ENCODE results near the gene DNAJC17. TPM values are rescaled to one million over a fixed set of nuclear protein-coding genes. Genes with fewer than 3 reads are reported as not detected.

Gene DNAJC17
- total RNA-seq, 3 donors from 2014 or later: 18.4 to 55.8 (median 24.3) TPM

DNA sequence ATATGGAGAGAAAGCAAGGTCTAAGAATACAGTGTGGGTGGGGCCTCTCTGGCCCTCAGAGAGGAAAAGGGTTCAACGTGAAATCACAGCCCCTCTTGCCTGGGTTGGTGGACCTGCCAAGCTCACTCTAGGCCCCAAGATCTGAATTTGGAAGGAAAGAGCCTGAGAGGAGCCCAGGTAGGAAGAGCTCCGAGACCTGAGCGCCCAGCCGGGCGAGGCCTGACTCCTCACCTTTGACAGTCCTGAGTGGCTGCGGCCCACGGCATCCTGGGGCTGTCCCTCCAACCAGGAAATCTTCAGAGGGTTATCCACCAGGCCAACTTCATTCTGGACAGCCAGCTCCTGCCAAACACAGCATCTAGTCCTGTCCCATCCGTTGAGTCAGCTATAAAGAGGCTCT, 33.8 kb downstream of the DNAJC17 start:
- no peaks in the 10 kb centered on the region for H3K9me3 ChIP-seq
- H3K4me3 ChIP-seq: no peak overlapping the region
- H3K4me1 ChIP-seq: peaks cover 9 to 12% of the 10 kb centered on the region in 2 donors
- H3K27me3 ChIP-seq: no peaks in the 10 kb centered on the region
- DNase-seq (ENCODE audit: low spot score in 2 of 2): no peak
- H3K36me3 ChIP-seq: no peaks in the 10 kb centered on the region
- peak overlapping the region in 1 of 2 donors; percentile 21 for H3K27ac ChIP-seq
- intact Hi-C loops (cut with DNase I; ENCODE audit: low total_unique reads): no loop called here
- TF ChIP-seq POLR2A (IDR thresholded peaks at IDR 0.05): no peak

DNA sequence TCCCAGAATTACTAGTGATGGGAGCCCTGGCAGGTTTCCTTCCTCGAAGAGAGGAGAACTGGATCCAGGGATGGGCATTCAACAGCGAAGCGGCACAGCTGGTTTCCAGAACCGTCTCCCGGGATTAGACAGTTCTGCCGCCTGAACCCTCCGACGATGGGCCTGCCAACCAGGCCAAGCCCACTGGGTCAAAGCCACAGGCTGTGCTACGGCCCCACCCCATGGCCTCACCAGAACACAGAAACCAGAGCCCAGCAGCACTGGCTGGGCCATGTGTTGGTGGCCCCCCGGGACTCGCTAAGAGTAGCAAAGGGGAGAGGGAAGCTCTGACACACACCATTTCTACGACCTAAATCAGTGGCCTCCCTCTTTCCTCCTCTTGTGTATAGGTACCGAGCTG, 35.3 kb downstream of the DNAJC17 start:
- H3K36me3 ChIP-seq: no peaks in the 10 kb centered on the region
- no peak for DNase-seq (ENCODE audit: low spot score in 2 of 2)
- intact Hi-C loops (cut with DNase I; ENCODE audit: low total_unique reads): no loop called here

DNA sequence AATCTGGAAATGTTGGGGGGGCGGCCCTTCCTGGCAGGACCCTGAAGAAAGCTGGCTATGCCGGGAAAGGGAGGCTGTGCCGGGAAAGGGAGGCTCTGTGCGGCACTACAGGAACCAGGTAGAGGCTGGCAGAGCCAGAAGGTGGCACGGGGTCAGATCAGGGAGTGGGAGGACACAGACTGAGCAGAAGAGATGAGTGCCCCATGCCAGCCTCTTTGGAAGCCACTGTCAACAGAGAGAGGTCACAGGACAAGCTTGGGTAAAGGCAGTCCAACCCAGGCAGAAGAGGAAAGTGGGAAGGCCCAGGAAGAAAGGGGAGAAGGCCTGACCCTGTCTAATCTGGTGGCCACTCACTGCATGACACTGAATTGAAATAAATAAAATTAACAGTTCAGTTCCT, 36.0 kb downstream of the DNAJC17 start:
- Histone ChIP-seq H3K27ac (peak overlapping the region; percentile 92 to 93), H3K4me1 (peaks cover 6 to 11% of the 10 kb centered on the region in 2 donors), H3K36me3 (no peaks in the 10 kb centered on the region), H3K4me3 (peak overlapping the region in 2 of 3 donors; percentile 40 to 58), H3K9me3 (no peaks in the 10 kb centered on the region), H3K27me3 (no peaks in the 10 kb centered on the region)
- intact Hi-C loops (cut with DNase I; ENCODE audit: low total_unique reads): no loop called here
- TF ChIP-seq POLR2A (IDR thresholded peaks at IDR 0.05): no peak
- TF ChIP-seq POLR2AphosphoS5 (IDR thresholded peaks at IDR 0.05): no peak
- TF ChIP-seq, protein P1, sequence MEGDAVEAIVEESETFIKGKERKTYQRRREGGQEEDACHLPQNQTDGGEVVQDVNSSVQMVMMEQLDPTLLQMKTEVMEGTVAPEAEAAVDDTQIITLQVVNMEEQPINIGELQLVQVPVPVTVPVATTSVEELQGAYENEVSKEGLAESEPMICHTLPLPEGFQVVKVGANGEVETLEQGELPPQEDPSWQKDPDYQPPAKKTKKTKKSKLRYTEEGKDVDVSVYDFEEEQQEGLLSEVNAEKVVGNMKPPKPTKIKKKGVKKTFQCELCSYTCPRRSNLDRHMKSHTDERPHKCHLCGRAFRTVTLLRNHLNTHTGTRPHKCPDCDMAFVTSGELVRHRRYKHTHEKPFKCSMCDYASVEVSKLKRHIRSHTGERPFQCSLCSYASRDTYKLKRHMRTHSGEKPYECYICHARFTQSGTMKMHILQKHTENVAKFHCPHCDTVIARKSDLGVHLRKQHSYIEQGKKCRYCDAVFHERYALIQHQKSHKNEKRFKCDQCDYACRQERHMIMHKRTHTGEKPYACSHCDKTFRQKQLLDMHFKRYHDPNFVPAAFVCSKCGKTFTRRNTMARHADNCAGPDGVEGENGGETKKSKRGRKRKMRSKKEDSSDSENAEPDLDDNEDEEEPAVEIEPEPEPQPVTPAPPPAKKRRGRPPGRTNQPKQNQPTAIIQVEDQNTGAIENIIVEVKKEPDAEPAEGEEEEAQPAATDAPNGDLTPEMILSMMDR (IDR thresholded peaks at IDR 0.05): no peak
- DNase-seq (ENCODE audit: low spot score in 2 of 2): no peak

More for the DNA sequence above, 35.3 kb downstream of the DNAJC17 start:
- Histone ChIP-seq H3K4me3 (no peak overlapping the region), H3K4me1 (peaks cover 9% of the 10 kb centered on the region in 2 donors), H3K9me3 (no peaks in the 10 kb centered on the region), H3K27me3 (no peaks in the 10 kb centered on the region), H3K27ac (peak overlapping the region; percentile 92 to 93)
- no peak for TF ChIP-seq POLR2AphosphoS5 (IDR thresholded peaks at IDR 0.05)
- no peak for TF ChIP-seq POLR2A (IDR thresholded peaks at IDR 0.05)
- TF ChIP-seq, protein P1 (IDR thresholded peaks at IDR 0.05): no peak

DNA sequence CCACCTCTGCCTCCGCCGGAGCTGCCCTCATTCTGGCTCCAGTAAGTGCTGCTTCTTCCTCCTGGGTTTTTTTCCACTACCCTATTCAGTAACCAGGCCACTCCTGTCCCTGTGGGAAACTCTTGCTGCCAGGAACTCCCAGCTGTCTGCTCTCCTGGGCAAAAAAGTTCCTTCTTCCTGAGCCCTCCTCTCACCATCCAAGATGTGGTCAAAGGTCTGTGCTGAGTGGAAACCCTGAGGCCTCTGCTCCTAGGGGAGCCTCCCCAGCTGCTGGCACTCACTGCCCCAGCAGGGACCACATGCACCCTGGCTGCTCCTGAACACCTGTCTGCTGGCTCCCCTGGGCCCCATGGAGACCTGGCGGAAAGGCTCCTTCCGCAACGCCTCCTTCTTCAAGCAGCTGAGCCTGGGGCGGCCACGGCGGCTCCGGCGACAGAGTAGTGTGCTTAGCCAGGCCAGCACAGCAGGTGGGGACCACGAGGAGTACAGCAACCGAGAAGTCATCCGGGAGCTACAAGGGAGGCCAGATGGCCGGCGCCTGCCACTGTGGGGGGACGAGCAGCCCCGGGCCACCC, 37.0 kb downstream of the DNAJC17 start:
- Histone ChIP-seq H3K36me3 (no peaks in the 10 kb centered on the region), H3K27ac (peak overlapping the region; percentile 92 to 93), H3K27me3 (no peaks in the 10 kb centered on the region), H3K9me3 (no peaks in the 10 kb centered on the region), H3K4me3 (peak overlapping the region in 2 of 3 donors; percentile 40 to 58), H3K4me1 (peaks cover 7 to 11% of the 10 kb centered on the region in 2 donors)
- TF ChIP-seq POLR2AphosphoS5 (IDR thresholded peaks at IDR 0.05) (no peak), POLR2A (IDR thresholded peaks at IDR 0.05) (no peak)
- TF ChIP-seq, protein P1 (IDR thresholded peaks at IDR 0.05): no peak
- intact Hi-C loops (cut with DNase I; ENCODE audit: low total_unique reads): no loop called here
- peak in 1 of 2 donors; percentile 57 for DNase-seq (ENCODE audit: low spot score in 2 of 2)

DNA sequence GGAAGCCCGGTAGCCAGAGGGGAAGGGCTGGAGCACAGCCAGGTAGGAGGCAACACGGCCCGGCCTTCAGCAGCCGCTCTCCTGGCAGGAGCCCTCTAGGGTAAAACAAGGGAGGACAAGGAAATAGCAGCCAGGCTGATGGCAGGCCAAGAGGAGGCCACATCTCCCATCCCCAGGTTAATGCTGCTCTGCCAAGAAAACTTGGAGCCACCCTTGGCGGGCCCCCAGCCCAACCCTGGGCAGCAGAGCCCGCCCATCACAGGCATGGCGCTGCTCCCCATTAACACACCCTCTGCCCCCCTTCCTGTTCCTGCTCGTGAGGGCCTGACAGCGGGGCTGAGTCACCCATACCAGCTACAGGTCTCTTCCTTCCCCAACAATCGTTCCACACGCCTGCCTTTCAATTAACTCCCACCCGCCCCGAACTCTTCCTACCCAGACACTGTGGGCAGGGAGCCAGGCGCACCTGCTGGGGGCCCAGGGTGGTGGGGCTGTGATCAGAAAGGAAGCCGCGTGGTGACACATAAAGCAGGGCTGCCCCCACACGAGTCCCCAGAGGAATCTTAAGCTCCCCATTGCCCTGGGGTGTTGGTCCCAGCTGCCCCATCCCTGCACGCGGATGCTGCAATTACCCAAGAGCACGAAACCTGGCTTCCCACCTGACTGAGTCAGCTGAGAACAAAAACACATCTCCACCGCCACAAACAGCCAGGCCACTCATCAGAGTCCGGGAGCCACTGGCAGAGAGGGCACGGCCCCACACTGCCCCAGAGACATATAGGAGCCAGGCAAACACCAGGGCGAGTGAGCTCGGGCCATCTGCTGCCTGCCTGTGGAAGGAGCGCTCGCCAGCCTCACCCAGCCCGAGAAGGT, 37.8 kb downstream of the DNAJC17 start, which contains the start of gene C15orf62:
Gene C15orf62 (plus strand): TSS at position 707 of the 873 bp plus-strand sequence. CDS start 516 bp downstream, outside the sequence.
- Histone ChIP-seq H3K36me3 (no peaks in the 10 kb centered on the region), H3K27ac (peak within 1 kb of the TSS; percentile 92 to 93), H3K27me3 (no peaks in the 10 kb centered on the region), H3K4me1 (peaks cover 7 to 17% of the 10 kb centered on the region in 2 donors), H3K4me3 (peak within 1 kb of the TSS in 2 of 3 donors; percentile 40 to 58), H3K9me3 (no peaks in the 10 kb centered on the region)
- intact Hi-C loops (cut with DNase I; ENCODE audit: low total_unique reads): no loop called here
- TF ChIP-seq POLR2A (IDR thresholded peaks at IDR 0.05) (no peak), POLR2AphosphoS5 (IDR thresholded peaks at IDR 0.05) (peak in 1 of 3 donors; percentile 8)
- DNase-seq (ENCODE audit: low spot score in 2 of 2): peak; percentile 71 to 84
